Testis (tissue), 3 donors: Measurements from ENCODE around the gene BLMH. TPM values are rescaled to one million over a fixed set of nuclear protein-coding genes. Genes with fewer than 3 reads are reported as not detected.

Experiments
- DNase-seq: peaks from one replicate; pipeline ENCODE4 v3.0.0-alpha.2; 2019
- H3K27ac ChIP-seq, 2 donors: fragments of 200-600 bp; sonication (generic); one replicate each; pipeline ENCODE4 v1.5.1; 2019
- H3K27me3 ChIP-seq: fragments of 200-600 bp; sonication (generic); one replicate; pipeline ENCODE4 v1.5.1; 2019
- H3K36me3 ChIP-seq: fragments of 200-600 bp; sonication (generic); one replicate; pipeline ENCODE4 v1.5.1; 2017; ENCODE audit warnings: low read depth; ENCODE audit errors: missing control alignments
- H3K4me1 ChIP-seq: fragments of 200-600 bp; sonication (generic); one replicate; pipeline ENCODE4 v1.5.1; 2019
- H3K4me3 ChIP-seq, 2 donors: fragments of 200-600 bp; sonication (generic); one replicate each; pipeline ENCODE4 v1.5.1; 2017 to 2019
- H3K9me3 ChIP-seq: fragments of 200-600 bp; sonication (generic); one replicate; pipeline ENCODE4 v1.5.1; 2017
- CTCF ChIP-seq, 3 experiments: fragments of 450-650 bp in 2 of 3; fragments of 200-600 bp in 1 of 3; sonication (generic) in 1 of 3; IDR thresholded peaks; one replicate each; pipeline ENCODE4 v1.5.1; 2016 to 2019; ENCODE audit warnings: antibody characterized with exemption in 3 of 3, mild to moderate bottlenecking in 2 of 3, moderate library complexity in 1 of 3
- POLR2A ChIP-seq: fragments of 450-650 bp; IDR thresholded peaks from one replicate; pipeline ENCODE4 v1.6.1; 2017; ENCODE audit warnings: antibody characterized with exemption, mild to moderate bottlenecking, moderate library complexity
- WGBS, 2 donors: methylation state at CpG; one replicate each; pipeline ENCODE4 v1.1.5; 2018; 5-methylcytosine and 5-hydroxymethylcytosine counted together
- intact Hi-C: fragments of 100-400 bp; cut with DNase I; formaldehyde crosslinking; loops from one replicate; pipeline ENCODE4 v1.15.1; 2023; ENCODE audit warnings: low total_unique reads
- polyA plus RNA-seq: library from polyadenylated mRNA; stranded (reverse); fragments of 350-450 nt; fragmentation: Illumina TruSeq; extraction: RNeasy Lipid Tissue Mini Kit (QIAGEN cat#74804); gene quantifications from one replicate; pipeline ENCODE4 v1.2.3, GENCODE V29; 2014; ENCODE audit warnings: low read depth, low replicate concordance; ENCODE audit not compliant: insufficient read depth
- total RNA-seq, 2 donors: library from RNA; depleted of rRNA; stranded (reverse); fragments of >200 nt; gene quantifications; one replicate each; pipeline ENCODE4 v1.2.3, GENCODE V29; 2016

BLMH gene
- total and polyA plus RNA-seq, 3 donors from 2014 or later = 36.4 to 54.9 (median 46.9) TPM

GRCh38 chr17:30228011-30228410 is 63.7 kb downstream of the BLMH start:
- 86 to 90% methylated on average over 3 of the region's 3 CpGs for WGBS, 2 donors
- DNase-seq = no peak
- intact Hi-C loops = no loop called here
- no peaks in the 10 kb centered on the region for H3K4me1 ChIP-seq
- H3K4me3 ChIP-seq = no peak overlapping the region
- H3K27me3 ChIP-seq = no peaks in the 10 kb centered on the region
- no peak overlapping the region for H3K27ac ChIP-seq
- no peaks in the 10 kb centered on the region for H3K9me3 ChIP-seq
- H3K36me3 ChIP-seq = no peaks in the 10 kb centered on the region
- no peak for TF ChIP-seq CTCF (IDR thresholded peaks at IDR 0.05)
- no peak for TF ChIP-seq POLR2A

GRCh38 chr17:30226878-30227277 is 64.9 kb downstream of the BLMH start:
- Histone ChIP-seq H3K36me3 (no peaks in the 10 kb centered on the region), H3K4me3 (no peak overlapping the region), H3K9me3 (no peaks in the 10 kb centered on the region), H3K27me3 (no peaks in the 10 kb centered on the region), H3K27ac (no peak overlapping the region), H3K4me1 (no peaks in the 10 kb centered on the region)
- no peak for TF ChIP-seq CTCF (IDR thresholded peaks at IDR 0.05)
- no peak for TF ChIP-seq POLR2A
- WGBS, 2 donors = 83 to 90% methylated on average over 10 of the region's 10 CpGs
- DNase-seq = no peak
- intact Hi-C loops = no loop called here

- 85 to 89% methylated on average over 15 of the region's 15 CpGs for WGBS, 2 donors
- Histone ChIP-seq H3K4me3 (no peak overlapping the region), H3K9me3 (no peaks in the 10 kb centered on the region), H3K27ac (no peak overlapping the region), H3K27me3 (no peaks in the 10 kb centered on the region), H3K4me1 (no peaks in the 10 kb centered on the region), H3K36me3 (no peaks in the 10 kb centered on the region)
- intact Hi-C loops = no loop called here
- DNase-seq = no peak
- no peak for TF ChIP-seq CTCF (IDR thresholded peaks at IDR 0.05)
Measured at GRCh38 chr17:30225919-30226553, 65.7 kb downstream of the BLMH start.

- Histone ChIP-seq H3K4me1 (no peaks in the 10 kb centered on the region), H3K27me3 (no peaks in the 10 kb centered on the region), H3K9me3 (no peaks in the 10 kb centered on the region), H3K36me3 (no peaks in the 10 kb centered on the region), H3K27ac (no peak overlapping the region), H3K4me3 (no peak overlapping the region)
- intact Hi-C loops = no loop called here
- TF ChIP-seq POLR2A (no peak), CTCF (IDR thresholded peaks at IDR 0.05) (no peak)
- WGBS, 2 donors = 82 to 90% methylated on average over 3 of the region's 3 CpGs
- no peak for DNase-seq
Measured at GRCh38 chr17:30225112-30225511, 66.6 kb downstream of the BLMH start.

- no peak for DNase-seq
- Histone ChIP-seq H3K27ac (no peak overlapping the region), H3K4me1 (no peaks in the 10 kb centered on the region), H3K36me3 (no peaks in the 10 kb centered on the region), H3K9me3 (no peaks in the 10 kb centered on the region), H3K27me3 (no peaks in the 10 kb centered on the region), H3K4me3 (no peak overlapping the region)
- no peak for TF ChIP-seq POLR2A
- no peak for TF ChIP-seq CTCF (IDR thresholded peaks at IDR 0.05)
- WGBS, 2 donors = 73% methylated on average over 8 of the region's 8 CpGs
- intact Hi-C loops = no loop called here
Measured at GRCh38 chr17:30224419-30224960, 67.3 kb downstream of the BLMH start.
